Liver (tissue), 9 donors: ENCODE results near the gene MAL. TPM values are rescaled to one million over a fixed set of nuclear protein-coding genes. Genes with fewer than 3 reads are reported as not detected.

Experiments used
- DNase-seq: peaks from one replicate; pipeline ENCODE4 v3.0.0-alpha.2; 2017; ENCODE audit warnings: low spot score
- H3K27ac ChIP-seq, 2 donors: one replicate each; pipeline ENCODE4 v1.7.0; 2013; ENCODE audit warnings: inconsistent platforms in 2 of 2, low read length in 2 of 2, control low read depth in 1 of 2, low read depth in 1 of 2, mild to moderate bottlenecking in 1 of 2
- H3K27me3 ChIP-seq, 4 donors: one replicate each; pipeline versions ENCODE4 v1.6.1 to v1.7.0; 2013; ENCODE audit warnings: low read length in 3 of 4, inconsistent platforms in 1 of 4, mild to moderate bottlenecking in 1 of 4, moderate library complexity in 1 of 4; ENCODE audit not compliant: control insufficient read depth in 4 of 4, insufficient read depth in 4 of 4
- H3K36me3 ChIP-seq, 4 donors: one replicate each; pipeline versions ENCODE4 v1.6.1 to v1.7.0; 2013; ENCODE audit warnings: low read length in 3 of 4, mild to moderate bottlenecking in 3 of 4, low read depth in 1 of 4, moderate library complexity in 1 of 4; ENCODE audit not compliant: control insufficient read depth in 4 of 4, insufficient read depth in 3 of 4
- H3K4me1 ChIP-seq, 4 donors: one replicate each; pipeline versions ENCODE4 v1.6.1 to v1.7.0; 2013; ENCODE audit warnings: low read length in 3 of 4, mild to moderate bottlenecking in 3 of 4, moderate library complexity in 1 of 4; ENCODE audit not compliant: control insufficient read depth in 4 of 4, insufficient read depth in 4 of 4
- H3K4me3 ChIP-seq, 3 donors: one replicate each; pipeline versions ENCODE4 v1.6.1 to v1.7.0; 2013; ENCODE audit warnings: low read length in 3 of 3, control low read depth in 1 of 3, low read depth in 1 of 3, mild to moderate bottlenecking in 1 of 3
- H3K9ac ChIP-seq, 2 donors: one replicate each; pipeline ENCODE4 v1.7.0; 2013; ENCODE audit warnings: low read length in 2 of 2, mild to moderate bottlenecking in 2 of 2, moderate library complexity in 2 of 2, control low read depth in 1 of 2, low read depth in 1 of 2
- H3K9me3 ChIP-seq, 4 donors: one replicate each; pipeline versions ENCODE4 v1.6.1 to v1.7.0; 2013; ENCODE audit warnings: low read length in 3 of 4; ENCODE audit not compliant: control insufficient read depth in 4 of 4
- CTCF ChIP-seq: fragments of 150-350 bp; IDR thresholded peaks from 2 replicates; pipeline ENCODE4 v1.5.1; 2017; ENCODE audit warnings: improper control_type of control experiment, low read depth, low read length; ENCODE audit not compliant: missing input control
- EGR1 ChIP-seq, 2 donors: IDR thresholded peaks; 2 replicates each; pipeline ENCODE4 v1.6.1; 2016 to 2018; ENCODE audit warnings: antibody characterized with exemption in 2 of 2, low read depth in 2 of 2
- FOXA1 ChIP-seq: IDR thresholded peaks from 2 replicates; pipeline ENCODE4 v1.6.1; 2016; ENCODE audit warnings: antibody characterized with exemption
- FOXA2 ChIP-seq: IDR thresholded peaks from 2 replicates; pipeline ENCODE4 v1.6.1; 2016; ENCODE audit warnings: antibody characterized with exemption
- GABPA ChIP-seq, 2 donors: IDR thresholded peaks in 1 of 2; conservative IDR thresholded peaks in 1 of 2; 2 replicates each; pipeline ENCODE4 v1.6.1; 2016; ENCODE audit warnings: antibody characterized with exemption in 2 of 2, mild to moderate bottlenecking in 1 of 2, moderate library complexity in 1 of 2
- HNF4A ChIP-seq, 2 donors: conservative IDR thresholded peaks; 2 replicates each; pipeline ENCODE4 v1.6.1; 2016; ENCODE audit warnings: antibody characterized with exemption in 2 of 2, mild to moderate bottlenecking in 2 of 2
- HNF4G ChIP-seq: IDR thresholded peaks from 2 replicates; pipeline ENCODE4 v1.6.1; 2016; ENCODE audit warnings: antibody characterized with exemption
- JUND ChIP-seq, 2 donors: IDR thresholded peaks; 2 replicates each; pipeline ENCODE4 v1.6.1; 2016; ENCODE audit warnings: antibody characterized with exemption in 2 of 2
- MAX ChIP-seq: IDR thresholded peaks from 2 replicates; pipeline ENCODE4 v1.6.1; 2016; ENCODE audit warnings: antibody characterized with exemption
- NR2F2 ChIP-seq: IDR thresholded peaks from 2 replicates; pipeline ENCODE4 v1.6.1; 2016; ENCODE audit warnings: antibody characterized with exemption
- RAD21 ChIP-seq, 2 donors: IDR thresholded peaks; 2 replicates each; pipeline ENCODE4 v1.6.1; 2016; ENCODE audit warnings: antibody characterized with exemption in 2 of 2, mild to moderate bottlenecking in 2 of 2
- SP1 ChIP-seq: IDR thresholded peaks from 2 replicates; pipeline ENCODE4 v1.6.1; 2018; ENCODE audit warnings: antibody characterized with exemption, mild to moderate bottlenecking
- TAF1 ChIP-seq: conservative IDR thresholded peaks from 2 replicates; pipeline ENCODE4 v1.6.1; 2016; ENCODE audit warnings: antibody characterized with exemption, mild to moderate bottlenecking
- YY1 ChIP-seq: IDR thresholded peaks from 2 replicates; pipeline ENCODE4 v1.6.1; 2016; ENCODE audit warnings: antibody characterized with exemption, mild to moderate bottlenecking
- ZBTB33 ChIP-seq: IDR thresholded peaks from 2 replicates; pipeline ENCODE4 v1.6.1; 2016; ENCODE audit warnings: antibody characterized with exemption
- WGBS: extraction: QIAGEN DNeasy Blood & Tissue Kit; methylation state at CpG from one replicate; pipeline ENCODE4 v1.1.7; 2013; 5-methylcytosine and 5-hydroxymethylcytosine counted together
- polyA plus RNA-seq, 2 donors: library from polyadenylated mRNA; stranded (reverse) in 1 of 2; unstranded in 1 of 2; fragments of 200-250 nt in 1 of 2; fragments of >200 nt in 1 of 2; fragmentation: Nextera tagmentation in 1 of 2; extraction: Ambion mirVana in 1 of 2; gene quantifications; one replicate each; pipeline versions ENCODE4 v1.2.1 to v1.2.3, GENCODE V29; 2013 to 2015
- total RNA-seq, 2 donors: library from RNA; depleted of rRNA; stranded (reverse); fragments of >200 nt; gene quantifications; one replicate each; pipeline ENCODE4 v1.2.3, GENCODE V29; 2014
- TF ChIP-seq, protein P1 (sequence below): IDR thresholded peaks from 2 replicates; pipeline ENCODE4 v1.6.1; 2016; ENCODE audit warnings: antibody characterized with exemption
- donor health status: healthy.
- donor health status: healthy.
- donor health status: healthy.
- donor health status: healthy.
- donor health status: healthy.

MAL gene
- total and polyA plus RNA-seq, 4 donors: 0.51 TPM; not detected in 3

DNA sequence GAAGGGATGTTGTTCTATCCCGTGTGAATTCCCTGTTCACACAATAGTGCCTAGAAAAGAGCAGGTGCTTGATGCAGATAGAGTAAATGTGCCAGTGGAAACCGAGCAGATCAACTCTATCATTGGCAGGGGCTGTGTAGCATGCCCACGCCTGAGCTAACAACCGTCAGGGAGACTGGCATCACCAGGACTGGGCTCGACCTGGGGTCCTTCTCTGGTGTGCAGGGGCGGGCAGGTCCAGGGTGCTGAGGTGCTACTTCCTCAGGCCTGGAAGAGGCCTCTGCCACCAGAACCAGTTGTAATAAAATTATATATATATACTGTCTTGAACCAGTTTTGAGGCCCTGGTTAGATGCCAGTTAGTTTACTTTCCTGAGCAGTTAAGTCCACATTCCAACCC lies 11.8 kb upstream of the MAL start:
- H3K9me3 ChIP-seq: no peaks in the 10 kb centered on the region
- 90% methylated on average over 6 of the region's 6 CpGs for WGBS
- H3K36me3 ChIP-seq: no peaks in the 10 kb centered on the region
- H3K27me3 ChIP-seq: no peaks in the 10 kb centered on the region
- DNase-seq: no peak
- H3K4me1 ChIP-seq: no peaks in the 10 kb centered on the region
- H3K27ac ChIP-seq: no peak overlapping the region
- no peak for TF ChIP-seq CTCF
- no peak for TF ChIP-seq SP1
- no peak for TF ChIP-seq ZBTB33
- TF ChIP-seq, protein P1, sequence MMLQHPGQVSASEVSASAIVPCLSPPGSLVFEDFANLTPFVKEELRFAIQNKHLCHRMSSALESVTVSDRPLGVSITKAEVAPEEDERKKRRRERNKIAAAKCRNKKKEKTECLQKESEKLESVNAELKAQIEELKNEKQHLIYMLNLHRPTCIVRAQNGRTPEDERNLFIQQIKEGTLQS: no peak
- TF ChIP-seq NR2F2: no peak
- TF ChIP-seq FOXA2: no peak
- no peak for TF ChIP-seq FOXA1
- TF ChIP-seq JUND (IDR thresholded peaks at IDR 0.05): no peak
- no peak for TF ChIP-seq EGR1 (IDR thresholded peaks at IDR 0.05; ENCODE audit: low read depth in 2 of 2)
- no peak for TF ChIP-seq HNF4A (conservative IDR thresholded peaks at IDR 0.05)
- TF ChIP-seq HNF4G: no peak
- no peak for TF ChIP-seq YY1
- no peak overlapping the region for H3K4me3 ChIP-seq
- H3K9ac ChIP-seq: no peak overlapping the region

- 82% methylated on average over 10 of the region's 10 CpGs for WGBS
- H3K27ac ChIP-seq: no peak overlapping the region
- no peaks in the 10 kb centered on the region for H3K27me3 ChIP-seq
- H3K4me1 ChIP-seq: no peaks in the 10 kb centered on the region
- H3K36me3 ChIP-seq: no peaks in the 10 kb centered on the region
- no peak for DNase-seq
- no peaks in the 10 kb centered on the region for H3K9me3 ChIP-seq
- no peak overlapping the region for H3K9ac ChIP-seq
- no peak for TF ChIP-seq FOXA1
- TF ChIP-seq ZBTB33: no peak
- TF ChIP-seq MAX: no peak
- no peak for TF ChIP-seq HNF4G
- TF ChIP-seq SP1: no peak
- no peak for TF ChIP-seq GABPA (IDR thresholded peaks at IDR 0.05 in 1 of 2, conservative IDR thresholded peaks at IDR 0.05 in 1 of 2)
- no peak for TF ChIP-seq TAF1
- no peak for TF ChIP-seq RAD21 (IDR thresholded peaks at IDR 0.05)
- TF ChIP-seq EGR1 (IDR thresholded peaks at IDR 0.05; ENCODE audit: low read depth in 2 of 2): no peak
- TF ChIP-seq FOXA2: no peak
- TF ChIP-seq HNF4A (conservative IDR thresholded peaks at IDR 0.05): no peak
- no peak for TF ChIP-seq CTCF
- TF ChIP-seq YY1: no peak
- TF ChIP-seq, protein P1: no peak
- no peak for TF ChIP-seq JUND (IDR thresholded peaks at IDR 0.05)
- no peak overlapping the region for H3K4me3 ChIP-seq
Measured at GRCh38 chr2:95014126-95014708, 11.3 kb upstream of the MAL start.
